Measurements from ENCODE around the gene ST3GAL2. TPM values are rescaled to one million over a fixed set of nuclear protein-coding genes. Genes with fewer than 3 reads are reported as not detected.

Gene ST3GAL2
- total RNA-seq, 1 experiment from 2014 or later, result 45.9 TPM

DNA sequence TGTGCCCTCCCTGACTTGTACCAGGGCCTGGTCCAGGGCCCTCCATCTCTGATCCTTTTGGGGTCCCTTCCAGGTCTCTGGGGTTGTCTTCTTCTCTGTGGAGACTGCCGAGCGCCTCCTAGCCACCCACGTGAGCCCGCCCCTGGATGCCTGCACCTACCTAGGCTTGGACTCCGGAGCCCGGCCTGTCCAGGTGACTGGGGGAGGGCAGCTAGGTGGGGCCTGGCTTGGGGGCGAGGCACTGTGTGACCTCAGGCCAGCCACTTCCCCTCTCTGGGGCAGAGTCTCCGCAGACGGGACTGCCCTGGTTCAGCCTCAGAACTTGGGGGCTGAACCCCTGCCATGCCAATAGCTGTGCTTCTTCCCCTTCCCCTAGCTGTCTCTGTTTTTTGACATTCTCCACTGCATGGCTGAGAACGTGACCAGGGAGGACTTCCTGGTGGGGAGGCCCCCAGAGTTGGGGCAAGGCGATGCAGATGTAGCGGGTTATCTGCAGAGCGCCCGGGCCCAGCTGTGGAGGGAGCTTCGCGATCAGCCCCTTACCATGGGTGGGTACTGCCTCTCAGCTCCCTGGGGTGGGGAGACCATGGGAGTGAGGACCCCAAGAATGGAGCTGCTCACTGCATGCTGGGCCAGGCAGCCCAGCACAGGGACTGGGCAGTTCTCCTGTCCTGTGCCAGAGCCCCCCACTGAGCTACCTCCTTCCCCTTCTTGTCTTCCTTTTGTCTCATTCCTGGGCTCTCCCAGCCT, 30.1 kb upstream of the ST3GAL2 start:
- Histone ChIP-seq H2BK5ac (ENCODE audit: insufficient read length, low read length) (no peak overlapping the region), H4K5ac (ENCODE audit: insufficient read length, low read depth, low read length) (no peak overlapping the region), H3T11ph (ENCODE audit: low read length) (no peak overlapping the region), H3K79me1 (ENCODE audit: insufficient read depth, low read depth, low read length, poor library complexity, severe bottlenecking) (no peaks in the 10 kb centered on the region), H3K9me3 (ENCODE audit: control insufficient read depth, low read depth, low read length) (no peaks in the 10 kb centered on the region), H2BK12ac (ENCODE audit: insufficient read length, low read depth, low read length) (no peak overlapping the region), H3K27ac (ENCODE audit: insufficient read length, low read depth, low read length) (no peak overlapping the region), H3K14ac (ENCODE audit: insufficient read depth, low read length) (no peak overlapping the region), H3K9ac (ENCODE audit: extremely low read depth, insufficient read length, low read length) (no peak overlapping the region), H4K91ac (ENCODE audit: insufficient read length, low read depth, low read length) (no peak overlapping the region), H2BK20ac (ENCODE audit: low read depth, low read length, poor library complexity, severe bottlenecking) (no peak overlapping the region), H3K23me2 (ENCODE audit: insufficient read length, low read depth, low read length, poor library complexity, severe bottlenecking) (no peaks in the 10 kb centered on the region), H3K4ac (ENCODE audit: low read depth, low read length) (no peak overlapping the region), H2AK5ac (ENCODE audit: insufficient read length, low read length) (no peak overlapping the region), H2AFZ (ENCODE audit: low read length) (no peak overlapping the region), H3K18ac (ENCODE audit: insufficient read length, low read depth, low read length) (no peak overlapping the region), H3K56ac (ENCODE audit: insufficient read length, low read depth, low read length) (no peak overlapping the region), H2BK15ac (ENCODE audit: low read depth, low read length) (no peak overlapping the region), H3K79me2 (ENCODE audit: insufficient read depth, low read length) (no peaks in the 10 kb centered on the region), H3K27me3 (ENCODE audit: insufficient read depth, low read length) (no peaks in the 10 kb centered on the region), H3K4me2 (ENCODE audit: insufficient read depth, insufficient read length, low read length) (no peak overlapping the region), H3K4me1 (ENCODE audit: insufficient read depth, low read length) (no peaks in the 10 kb centered on the region), H4K20me1 (ENCODE audit: control insufficient read depth, insufficient read depth, insufficient read length) (peaks cover 1% of the 10 kb centered on the region), H2BK120ac (ENCODE audit: low read depth, low read length, poor library complexity, severe bottlenecking) (no peak overlapping the region), H4K8ac (replicated peaks; ENCODE audit: insufficient read length, low read depth, low read length) (no peak overlapping the region), H3K23ac (ENCODE audit: insufficient read length, low read depth, low read length) (no peak overlapping the region)
- Mint-ChIP-seq H3K36me3 (ENCODE audit: insufficient read depth in 1 of 3, low read depth in 3 of 3) (no peaks in the 10 kb centered on the region), H3K27me3 (ENCODE audit: low read depth) (no peaks in the 10 kb centered on the region), H3K4me3 (no peak overlapping the region), H3K4me1 (peaks cover 3 to 7% of the 10 kb centered on the region in 2 experiments; a peak in 3 of 4 replicates), H3K9me3 (no peaks in the 10 kb centered on the region), H3K27ac (peak overlapping the region in 1 of 3 experiments; percentile 50; a peak in 2 of 7 replicates)
- no peak for DNase-seq
- TF ChIP-seq, protein P1, sequence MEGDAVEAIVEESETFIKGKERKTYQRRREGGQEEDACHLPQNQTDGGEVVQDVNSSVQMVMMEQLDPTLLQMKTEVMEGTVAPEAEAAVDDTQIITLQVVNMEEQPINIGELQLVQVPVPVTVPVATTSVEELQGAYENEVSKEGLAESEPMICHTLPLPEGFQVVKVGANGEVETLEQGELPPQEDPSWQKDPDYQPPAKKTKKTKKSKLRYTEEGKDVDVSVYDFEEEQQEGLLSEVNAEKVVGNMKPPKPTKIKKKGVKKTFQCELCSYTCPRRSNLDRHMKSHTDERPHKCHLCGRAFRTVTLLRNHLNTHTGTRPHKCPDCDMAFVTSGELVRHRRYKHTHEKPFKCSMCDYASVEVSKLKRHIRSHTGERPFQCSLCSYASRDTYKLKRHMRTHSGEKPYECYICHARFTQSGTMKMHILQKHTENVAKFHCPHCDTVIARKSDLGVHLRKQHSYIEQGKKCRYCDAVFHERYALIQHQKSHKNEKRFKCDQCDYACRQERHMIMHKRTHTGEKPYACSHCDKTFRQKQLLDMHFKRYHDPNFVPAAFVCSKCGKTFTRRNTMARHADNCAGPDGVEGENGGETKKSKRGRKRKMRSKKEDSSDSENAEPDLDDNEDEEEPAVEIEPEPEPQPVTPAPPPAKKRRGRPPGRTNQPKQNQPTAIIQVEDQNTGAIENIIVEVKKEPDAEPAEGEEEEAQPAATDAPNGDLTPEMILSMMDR (conservative IDR thresholded peaks at IDR 0.05), result no peak
- no CpG with 5 or more reads among the region's 16 CpGs for WGBS (ENCODE audit: extremely low coverage, insufficient read length, low lambda C conversion rate)
